Mesendoderm (in vitro differentiated cells): Measurements from ENCODE around the gene YWHAG.
"Not testable (repeated sequence)": the region's sequence is repeated elsewhere in the genome, so short reads cannot be mapped to it uniquely, and the experiment has no call there.

Experiments
- DNase-seq: peaks from one replicate; pipeline ENCODE4 v3.0.0; 2013
- H2AK5ac ChIP-seq: 2 replicates; pipeline ENCODE4 v1.6.1; 2013; ENCODE audit warnings: low read length, inconsistent platforms
- H2BK120ac ChIP-seq: 2 replicates; pipeline ENCODE4 v1.6.1; 2013; ENCODE audit warnings: low read depth, mild to moderate bottlenecking, low read length, moderate library complexity, mixed read lengths
- H2BK15ac ChIP-seq: replicated peaks from 2 replicates; pipeline ENCODE4 v1.6.1; 2013; ENCODE audit warnings: low read depth, mild to moderate bottlenecking, moderate library complexity
- H2BK5ac ChIP-seq: 2 replicates; pipeline ENCODE4 v1.6.1; 2013; ENCODE audit warnings: low read length, inconsistent platforms
- H3K18ac ChIP-seq: 2 replicates; pipeline ENCODE4 v1.6.1; 2013; ENCODE audit warnings: mild to moderate bottlenecking, low read length, mixed read lengths
- H3K23ac ChIP-seq: one replicate; pipeline ENCODE4 v1.6.1; 2013; ENCODE audit warnings: low read length
- H3K27ac ChIP-seq: 2 replicates; pipeline ENCODE4 v1.5.1; 2013; ENCODE audit warnings: low read depth, mild to moderate bottlenecking, inconsistent platforms, low read length, moderate library complexity
- H3K27me3 ChIP-seq: 2 replicates; pipeline ENCODE4 v1.6.1; 2013; ENCODE audit warnings: low read length, control low read depth, mild to moderate bottlenecking, inconsistent platforms; ENCODE audit not compliant: insufficient read depth, poor library complexity
- H3K36me3 ChIP-seq: 2 replicates; pipeline ENCODE4 v1.6.1; 2013; ENCODE audit warnings: low read length, inconsistent platforms; ENCODE audit not compliant: control insufficient read depth, insufficient read depth
- H3K4ac ChIP-seq: one replicate; pipeline ENCODE4 v1.6.1; 2013; ENCODE audit warnings: low read depth, mild to moderate bottlenecking, low read length, moderate library complexity
- H3K4me1 ChIP-seq: 2 replicates; pipeline ENCODE4 v1.6.1; 2013; ENCODE audit warnings: low read depth, low read length, inconsistent platforms; ENCODE audit not compliant: control insufficient read depth
- H3K4me2 ChIP-seq: 2 replicates; pipeline ENCODE4 v1.6.1; 2013; ENCODE audit warnings: low read length
- H3K4me3 ChIP-seq: 2 replicates; pipeline ENCODE4 v1.5.1; 2013; ENCODE audit warnings: mild to moderate bottlenecking, low read length
- H3K56ac ChIP-seq: one replicate; pipeline ENCODE4 v1.6.1; 2013; ENCODE audit warnings: low read length
- H3K79me1 ChIP-seq: 2 replicates; pipeline ENCODE4 v1.6.1; 2013; ENCODE audit warnings: low read length, inconsistent platforms
- H3K79me2 ChIP-seq: 2 replicates; pipeline ENCODE4 v1.6.1; 2013; ENCODE audit warnings: mild to moderate bottlenecking, low read length; ENCODE audit not compliant: control insufficient read depth, insufficient read depth
- H3K9ac ChIP-seq: 2 replicates; pipeline ENCODE4 v1.6.1; 2013; ENCODE audit warnings: low read length, inconsistent platforms
- H4K5ac ChIP-seq: one replicate; pipeline ENCODE4 v1.6.1; 2013; ENCODE audit warnings: low read length
- H4K8ac ChIP-seq: one replicate; pipeline ENCODE4 v1.6.1; 2013; ENCODE audit warnings: low read depth, mild to moderate bottlenecking, control low read depth, low read length, moderate library complexity
- WGBS: extraction: QIAGEN DNeasy Blood & Tissue Kit; methylation state at CpG from one replicate; pipeline ENCODE4 v1.1.7; 2013; ENCODE audit warnings: low lambda C conversion rate, missing lambda C conversion rate; ENCODE audit not compliant: insufficient coverage; ENCODE audit errors: extremely low coverage; 5-methylcytosine and 5-hydroxymethylcytosine counted together

The YWHAG gene

GRCh38 chr7:76317782-76318487 lies 40.9 kb downstream of the YWHAG start:
- Histone ChIP-seq H4K8ac (peak overlapping the region; percentile 1), H4K5ac (no peak overlapping the region), H2AK5ac (peak overlapping the region; percentile 99), H3K27me3 (no peaks in the 10 kb centered on the region), H2BK120ac (peak overlapping the region; percentile 3), H3K4ac (peak overlapping the region; percentile 75), H3K27ac (peak overlapping the region; percentile 85), H2BK15ac (no peak overlapping the region), H3K18ac (peak overlapping the region; percentile 57), H3K9ac (peak overlapping the region; percentile 87), H3K56ac (peak overlapping the region; percentile 98), H3K4me1 (peaks cover 6% of the 10 kb centered on the region), H3K4me2 (peak overlapping the region; percentile 83), H3K4me3 (peak overlapping the region; percentile 52), H3K79me2 (no peaks in the 10 kb centered on the region), H2BK5ac (peak overlapping the region; percentile 73), H3K36me3 (no peaks in the 10 kb centered on the region), H3K23ac (peak overlapping the region; percentile 48), H3K79me1 (peaks cover 2% of the 10 kb centered on the region)
- DNase-seq: peak; percentile 99
- no CpG with 5 or more reads among the region's 50 CpGs for WGBS

- no CpG with 5 or more reads among the region's 14 CpGs for WGBS
- Histone ChIP-seq H2BK5ac (no peak overlapping the region), H3K79me2 (no peaks in the 10 kb centered on the region), H3K36me3 (no peaks in the 10 kb centered on the region), H2AK5ac (peak overlapping the region; percentile 99), H3K9ac (peak overlapping the region; percentile 85), H4K8ac (peak overlapping the region; percentile 1), H3K79me1 (no peaks in the 10 kb centered on the region), H3K23ac (peak overlapping the region; percentile 48), H4K5ac (no peak overlapping the region), H3K27ac (peak overlapping the region; percentile 44), H3K56ac (peak overlapping the region; percentile 98), H3K27me3 (no peaks in the 10 kb centered on the region), H3K4me2 (peak overlapping the region; percentile 83), H3K4me1 (peaks cover 6% of the 10 kb centered on the region), H3K4ac (peak overlapping the region; percentile 75), H3K4me3 (peak overlapping the region; percentile 22), H2BK15ac (no peak overlapping the region), H3K18ac (peak overlapping the region; percentile 16), H2BK120ac (no peak overlapping the region)
- DNase-seq: no peak
These were observed 41.6 kb downstream of the YWHAG start for GRCh38 chr7:76316984-76317781.

- Histone ChIP-seq H2BK120ac (no peak overlapping the region), H2AK5ac (no peak overlapping the region), H3K79me2 (no peaks in the 10 kb centered on the region), H3K27ac (no peak overlapping the region), H4K8ac (no peak overlapping the region), H3K79me1 (no peaks in the 10 kb centered on the region), H2BK15ac (no peak overlapping the region), H3K23ac (no peak overlapping the region), H4K5ac (no peak overlapping the region), H3K4ac (no peak overlapping the region), H3K18ac (no peak overlapping the region), H3K56ac (no peak overlapping the region), H3K36me3 (no peaks in the 10 kb centered on the region), H3K4me1 (peaks cover 6% of the 10 kb centered on the region), H3K4me3 (no peak overlapping the region), H3K9ac (no peak overlapping the region), H3K27me3 (no peaks in the 10 kb centered on the region), H2BK5ac (no peak overlapping the region), H3K4me2 (no peak overlapping the region)
- no CpG with 5 or more reads among the region's 5 CpGs for WGBS
- DNase-seq: no peak
These were observed 43.4 kb downstream of the YWHAG start for GRCh38 chr7:76315364-76315763.

- not testable (repeated sequence) for H3K27ac ChIP-seq, H3K79me2 ChIP-seq, H3K18ac ChIP-seq, H3K4ac ChIP-seq, H3K4me1 ChIP-seq, H3K27me3 ChIP-seq, H3K79me1 ChIP-seq, H3K9ac ChIP-seq, H2BK15ac ChIP-seq, H2AK5ac ChIP-seq, H3K4me3 ChIP-seq, H4K5ac ChIP-seq, H4K8ac ChIP-seq, H3K4me2 ChIP-seq, H3K23ac ChIP-seq, H3K36me3 ChIP-seq, H3K56ac ChIP-seq, H2BK120ac ChIP-seq, H2BK5ac ChIP-seq, DNase-seq
- WGBS: no CpG with 5 or more reads among the region's 6 CpGs
These were observed 44.1 kb downstream of the YWHAG start for GRCh38 chr7:76314740-76315139.

GRCh38 chr7:76314042-76314721 lies 44.6 kb downstream of the YWHAG start:
- WGBS: no CpG with 5 or more reads among the region's 15 CpGs

More at GRCh38 chr7:76314042-76314721, 44.6 kb downstream of the YWHAG start:
- Histone ChIP-seq H3K56ac (peak overlapping the region; percentile 75), H3K4ac (no peak overlapping the region), H3K18ac (no peak overlapping the region), H2BK5ac (no peak overlapping the region), H3K9ac (peak overlapping the region; percentile 57), H3K36me3 (no peaks in the 10 kb centered on the region), H3K4me3 (no peak overlapping the region), H4K8ac (no peak overlapping the region), H3K4me1 (peaks cover 6% of the 10 kb centered on the region), H2BK120ac (no peak overlapping the region), H3K4me2 (peak overlapping the region; percentile 62), H3K79me1 (no peaks in the 10 kb centered on the region), H2BK15ac (no peak overlapping the region), H3K27ac (no peak overlapping the region), H4K5ac (no peak overlapping the region), H3K23ac (no peak overlapping the region), H3K27me3 (no peaks in the 10 kb centered on the region), H2AK5ac (no peak overlapping the region), H3K79me2 (no peaks in the 10 kb centered on the region)
- DNase-seq: peak; percentile 95
